KOPT-K1 (cell line): Measurements from ENCODE around the gene RER1.

ENCODE experiments used
- H3K27ac ChIP-seq: fragments of 200-600 bp; sonication (generic); 2 replicates; pipeline ENCODE4 v1.5.1; 2016; ENCODE audit warnings: antibody characterized with exemption, mild to moderate bottlenecking, low read depth, low read length; ENCODE audit not compliant: poor library complexity, severe bottlenecking
- H3K36me3 ChIP-seq: fragments of 200-600 bp; sonication (generic); 2 replicates; pipeline ENCODE4 v1.5.1; 2017; ENCODE audit warnings: antibody characterized with exemption, mild to moderate bottlenecking, low read length, moderate library complexity; ENCODE audit not compliant: insufficient read depth
- H3K9me3 ChIP-seq: fragments of 200-600 bp; sonication (generic); 2 replicates; pipeline ENCODE4 v1.5.1; 2017; ENCODE audit warnings: antibody characterized with exemption, low read length, mild to moderate bottlenecking; ENCODE audit not compliant: insufficient read depth, poor library complexity, severe bottlenecking

RER1 gene

GRCh38 chr1:2441746-2442145 is 50.1 kb downstream of the RER1 start:
- no peak overlapping the region for H3K27ac ChIP-seq

GRCh38 chr1:2442661-2443060 is 51.0 kb downstream of the RER1 start:
- no peak overlapping the region for H3K27ac ChIP-seq
- H3K36me3 ChIP-seq = no peaks in the 10 kb centered on the region
- H3K9me3 ChIP-seq = no peaks in the 10 kb centered on the region

More at GRCh38 chr1:2441746-2442145, 50.1 kb downstream of the RER1 start:
- Histone ChIP-seq H3K36me3 (no peaks in the 10 kb centered on the region), H3K9me3 (no peaks in the 10 kb centered on the region)

- H3K27ac ChIP-seq = no peak overlapping the region
- H3K36me3 ChIP-seq = no peaks in the 10 kb centered on the region
- H3K9me3 ChIP-seq = no peaks in the 10 kb centered on the region
Measured at GRCh38 chr1:2443277-2444137, 51.9 kb downstream of the RER1 start.

- H3K27ac ChIP-seq = no peak overlapping the region
- no peaks in the 10 kb centered on the region for H3K9me3 ChIP-seq
- no peaks in the 10 kb centered on the region for H3K36me3 ChIP-seq
Measured at GRCh38 chr1:2444138-2444591, 52.5 kb downstream of the RER1 start.

- no peaks in the 10 kb centered on the region for H3K36me3 ChIP-seq
- H3K9me3 ChIP-seq = no peaks in the 10 kb centered on the region
- H3K27ac ChIP-seq = no peak overlapping the region
Measured at GRCh38 chr1:2445162-2445822, 53.7 kb downstream of the RER1 start.

GRCh38 chr1:2445823-2446215 is 54.2 kb downstream of the RER1 start:
- H3K36me3 ChIP-seq = no peaks in the 10 kb centered on the region
- no peak overlapping the region for H3K27ac ChIP-seq

GRCh38 chr1:2446394-2446793 is 54.8 kb downstream of the RER1 start:
- no peaks in the 10 kb centered on the region for H3K36me3 ChIP-seq
- H3K27ac ChIP-seq = no peak overlapping the region
- H3K9me3 ChIP-seq = no peaks in the 10 kb centered on the region

More at GRCh38 chr1:2445823-2446215, 54.2 kb downstream of the RER1 start:
- H3K9me3 ChIP-seq = no peaks in the 10 kb centered on the region

GRCh38 chr1:2446861-2447260 is 55.2 kb downstream of the RER1 start:
- Histone ChIP-seq H3K9me3 (no peaks in the 10 kb centered on the region), H3K27ac (no peak overlapping the region), H3K36me3 (no peaks in the 10 kb centered on the region)

- Histone ChIP-seq H3K36me3 (no peaks in the 10 kb centered on the region), H3K27ac (no peak overlapping the region), H3K9me3 (no peaks in the 10 kb centered on the region)
Measured at GRCh38 chr1:2447276-2448097, 55.8 kb downstream of the RER1 start.

- Histone ChIP-seq H3K27ac (no peak overlapping the region), H3K36me3 (no peaks in the 10 kb centered on the region), H3K9me3 (no peaks in the 10 kb centered on the region)
Measured at GRCh38 chr1:2448098-2448445, 56.4 kb downstream of the RER1 start.

- no peaks in the 10 kb centered on the region for H3K36me3 ChIP-seq
- H3K27ac ChIP-seq = no peak overlapping the region
- H3K9me3 ChIP-seq = no peaks in the 10 kb centered on the region
Measured at GRCh38 chr1:2449636-2450454, 58.2 kb downstream of the RER1 start.

- H3K9me3 ChIP-seq = no peaks in the 10 kb centered on the region
- no peak overlapping the region for H3K27ac ChIP-seq
- no peaks in the 10 kb centered on the region for H3K36me3 ChIP-seq
Measured at GRCh38 chr1:2451741-2452140, 60.1 kb downstream of the RER1 start.

GRCh38 chr1:2452201-2452931 is 60.7 kb downstream of the RER1 start:
- no peak overlapping the region for H3K27ac ChIP-seq
- no peaks in the 10 kb centered on the region for H3K36me3 ChIP-seq
- no peaks in the 10 kb centered on the region for H3K9me3 ChIP-seq

GRCh38 chr1:2452932-2453315 is 61.3 kb downstream of the RER1 start:
- H3K9me3 ChIP-seq = no peaks in the 10 kb centered on the region
- no peak overlapping the region for H3K27ac ChIP-seq
- H3K36me3 ChIP-seq = no peaks in the 10 kb centered on the region
